GM18517 (cell line): ENCODE results near the gene ZC3H18.

ENCODE experiments used
- ATAC-seq: cut with Tn5 transposase; IDR thresholded peaks from one replicate; pipeline ENCODE4 v1.9.1; 2021; ENCODE audit warnings: mild to moderate bottlenecking, moderate library complexity; ENCODE audit not compliant: unreplicated experiment

ZC3H18 gene

GRCh38 chr16:88569985-88570690, at the start of gene ZC3H18:
ZC3H18 (plus strand) TSS chr16:88570403; CDS start chr16:88577124, 6,721 bp downstream.
- ATAC-seq = peak; percentile 52

- ATAC-seq = no peak
Observed at GRCh38 chr16:88521674-88522073, 48.5 kb upstream of the ZC3H18 start.

- ATAC-seq = no peak
Observed at GRCh38 chr16:88522276-88522949, 47.8 kb upstream of the ZC3H18 start.

GRCh38 chr16:88523309-88524161, 46.7 kb upstream of the ZC3H18 start:
- no peak for ATAC-seq

- ATAC-seq = no peak
Observed at GRCh38 chr16:88524274-88524972, 45.8 kb upstream of the ZC3H18 start.

GRCh38 chr16:88524973-88525662, 45.1 kb upstream of the ZC3H18 start:
- no peak for ATAC-seq

GRCh38 chr16:88525663-88525990, 44.6 kb upstream of the ZC3H18 start:
- no peak for ATAC-seq

GRCh38 chr16:88526008-88526905, 43.9 kb upstream of the ZC3H18 start:
- no peak for ATAC-seq

GRCh38 chr16:88526906-88527185, 43.4 kb upstream of the ZC3H18 start:
- ATAC-seq = no peak

GRCh38 chr16:88527186-88527936, 42.8 kb upstream of the ZC3H18 start:
- no peak for ATAC-seq

GRCh38 chr16:88527937-88528743, 42.1 kb upstream of the ZC3H18 start:
- ATAC-seq = no peak

GRCh38 chr16:88528902-88529318, 41.3 kb upstream of the ZC3H18 start:
- no peak for ATAC-seq

GRCh38 chr16:88529596-88529995, 40.6 kb upstream of the ZC3H18 start:
- ATAC-seq = no peak

GRCh38 chr16:88530051-88530857, 39.9 kb upstream of the ZC3H18 start:
- no peak for ATAC-seq

- no peak for ATAC-seq
Observed at GRCh38 chr16:88530858-88531203, 39.4 kb upstream of the ZC3H18 start.

- ATAC-seq = no peak
Observed at GRCh38 chr16:88531346-88531745, 38.9 kb upstream of the ZC3H18 start.

- no peak for ATAC-seq
Observed at GRCh38 chr16:88531931-88532433, 38.2 kb upstream of the ZC3H18 start.
